GM18909 (cell line): Measurements from ENCODE around the gene CLEC4C.
"Not testable (repeated sequence)": the region's sequence is repeated elsewhere in the genome, so short reads cannot be mapped to it uniquely, and the experiment has no call there.

Experiments
- ATAC-seq: cut with Tn5 transposase; IDR thresholded peaks from one replicate; pipeline ENCODE4 v1.9.1; 2021; ENCODE audit warnings: mild to moderate bottlenecking; ENCODE audit not compliant: unreplicated experiment, poor library complexity

CLEC4C gene

GRCh38 chr12:7730984-7731383, 16.2 kb downstream of the CLEC4C start:
- ATAC-seq: not testable (repeated sequence)

GRCh38 chr12:7729746-7730145, 17.4 kb downstream of the CLEC4C start:
- ATAC-seq: no peak

GRCh38 chr12:7723926-7724325, 23.2 kb downstream of the CLEC4C start:
- no peak for ATAC-seq

DNA sequence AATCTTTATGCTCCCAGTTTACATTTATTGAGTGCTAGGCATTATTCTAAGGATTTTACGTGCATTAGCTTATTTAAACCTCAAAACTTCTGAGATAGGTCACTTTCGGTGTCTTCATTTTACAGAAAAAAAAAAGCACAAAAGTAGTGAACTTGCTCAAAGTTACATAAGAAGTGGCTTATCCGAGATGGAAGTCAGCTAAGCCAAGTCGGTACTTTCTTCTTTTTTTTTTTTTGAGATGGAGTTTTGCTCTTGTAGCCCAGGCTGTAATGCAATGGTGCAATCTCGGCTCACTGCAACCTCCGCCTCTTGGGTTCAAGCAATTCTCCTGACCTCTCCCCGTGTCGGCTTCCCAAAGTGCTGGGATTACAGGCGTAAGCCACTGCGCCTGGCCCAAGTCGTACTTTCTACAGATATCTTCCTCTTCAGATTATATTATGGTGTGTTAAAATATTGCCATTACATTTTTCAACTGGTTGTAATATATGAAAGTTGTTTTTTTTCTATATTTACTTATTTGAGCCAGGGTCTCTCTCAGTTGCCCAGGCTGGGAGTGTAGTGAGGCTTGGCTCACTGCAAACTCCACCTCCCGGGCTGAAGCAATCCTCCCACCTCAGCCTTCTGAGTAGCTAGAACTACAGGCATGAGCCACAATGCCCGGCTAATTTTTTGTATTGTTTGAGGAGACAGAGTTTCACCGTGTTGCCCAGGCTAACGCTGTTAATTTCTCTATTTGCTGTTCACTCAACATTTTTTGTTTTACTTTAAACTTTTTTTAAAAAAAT, 27.0 kb downstream of the CLEC4C start:
- no peak for ATAC-seq

GRCh38 chr12:7716381-7716780, 30.8 kb downstream of the CLEC4C start:
- no peak for ATAC-seq

- ATAC-seq: no peak
Measured at GRCh38 chr12:7712841-7713442, 34.2 kb downstream of the CLEC4C start.

GRCh38 chr12:7711133-7711532, 36.0 kb downstream of the CLEC4C start, which contains the start of gene DPPA3:
DPPA3 (plus strand) TSS chr12:7711433; CDS start chr12:7711571, 138 bp downstream.
- ATAC-seq: no peak

- ATAC-seq: no peak
Measured at GRCh38 chr12:7709969-7710675, 37.1 kb downstream of the CLEC4C start.

DNA sequence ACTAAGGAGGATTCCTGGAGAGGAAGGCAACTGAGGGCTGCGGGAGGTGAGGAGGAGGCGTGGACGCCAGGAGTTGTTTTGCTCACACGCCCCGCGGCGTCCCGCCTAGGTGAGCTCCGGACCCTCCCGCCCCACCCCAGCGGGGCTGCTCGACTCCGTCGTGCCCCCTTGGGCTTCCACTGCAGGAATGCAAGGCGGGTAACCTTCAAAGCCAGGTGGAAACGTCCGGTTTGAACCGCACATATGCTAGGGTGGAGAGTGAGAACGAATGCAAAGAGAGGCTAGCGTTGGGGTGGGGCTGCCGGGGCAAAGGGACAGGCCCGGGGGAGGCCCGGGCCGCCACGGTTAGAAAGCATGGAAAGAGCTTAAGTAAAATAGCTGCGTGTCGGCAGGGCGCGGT, 41.3 kb downstream of the CLEC4C start:
- ATAC-seq: no peak

GRCh38 chr12:7695566-7696197, 51.5 kb downstream of the CLEC4C start, which contains the start of gene GDF3:
GDF3 (minus strand) TSS chr12:7695775; CDS start chr12:7695728, 47 bp downstream.
- ATAC-seq: no peak

DNA sequence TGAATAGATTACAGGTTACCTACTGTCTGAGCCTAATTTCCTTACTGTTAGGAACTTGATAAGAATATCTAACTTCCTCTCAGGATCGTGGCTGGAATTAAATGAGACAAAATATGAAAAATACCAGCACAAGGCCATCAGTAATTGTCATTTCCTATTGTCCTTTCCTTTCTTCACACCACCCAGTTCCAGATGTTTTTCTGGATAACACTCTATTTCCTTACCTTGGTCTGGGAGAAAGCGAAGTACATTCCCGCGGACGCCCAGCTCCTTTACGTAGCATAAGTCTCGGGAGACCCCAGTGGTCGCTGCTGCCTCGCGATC, 52.0 kb downstream of the CLEC4C start:
- no peak for ATAC-seq

DNA sequence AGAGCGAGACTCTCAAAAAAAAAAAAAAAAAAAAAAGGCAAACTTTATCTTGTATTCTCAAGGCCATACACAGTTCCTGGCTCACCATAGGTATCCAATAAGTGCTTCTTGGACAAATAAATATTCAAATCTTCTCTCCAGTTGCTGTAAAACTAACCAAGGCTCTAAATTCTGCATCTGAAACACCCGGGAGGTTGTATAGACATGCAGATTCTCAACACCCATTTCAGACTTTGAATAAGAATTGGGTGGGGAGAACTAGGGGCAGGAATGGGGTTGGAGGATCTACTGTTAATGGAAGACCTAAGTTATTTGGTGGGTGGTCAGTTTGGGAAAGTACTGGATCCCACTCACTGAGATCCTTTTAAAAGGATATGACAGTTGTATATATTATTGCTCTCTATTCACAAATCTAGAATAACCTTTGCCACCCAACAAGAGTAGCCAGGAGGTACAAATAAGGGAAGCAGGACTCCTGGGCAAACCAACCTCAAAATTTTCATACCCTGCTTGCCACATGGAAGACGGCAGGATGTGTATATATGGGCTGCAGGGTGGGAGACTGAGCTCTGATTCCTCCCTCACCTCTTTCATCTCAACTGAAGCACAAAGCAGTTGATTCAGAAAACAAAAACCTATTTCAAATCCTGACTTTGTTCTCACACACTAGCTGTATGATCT, 52.5 kb downstream of the CLEC4C start:
- no peak for ATAC-seq

DNA sequence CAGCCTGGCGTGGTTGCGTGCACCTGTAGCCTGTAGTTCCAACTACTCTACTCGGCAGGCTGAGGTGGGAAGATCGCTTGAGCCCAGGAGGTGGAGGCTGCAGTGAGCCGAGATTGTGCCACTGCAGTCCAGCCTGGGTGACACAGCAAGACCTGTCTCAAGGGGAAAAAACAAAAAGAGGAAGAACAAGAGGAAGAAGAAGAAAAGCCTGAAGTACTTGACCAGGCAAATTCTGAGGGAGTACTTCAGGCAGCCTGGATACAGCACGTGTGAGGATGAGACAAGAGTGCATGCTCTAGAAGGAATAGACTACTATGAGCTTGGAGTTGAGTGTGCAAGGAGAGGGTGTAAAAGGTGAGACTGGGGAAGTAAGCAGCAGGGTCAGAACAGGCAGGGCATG, 53.4 kb downstream of the CLEC4C start:
- no peak for ATAC-seq

- ATAC-seq: no peak
Measured at GRCh38 chr12:7681535-7681934, 65.6 kb downstream of the CLEC4C start.
